ENCODE data around the gene BCAR3. TPM values are rescaled to one million over a fixed set of nuclear protein-coding genes. Genes with fewer than 3 reads are reported as not detected.

Gene BCAR3
- total RNA-seq, 4 donors from 2014 or later = 17.3 to 72.7 (median 54.2) TPM

GRCh38 chr1:93537396-93537795, 144.2 kb downstream of the BCAR3 start:
- TF ChIP-seq CTCF (IDR thresholded peaks at IDR 0.05) (no peak), POLR2A (IDR thresholded peaks at IDR 0.05) (no peak)
- H3K27ac ChIP-seq = no peak overlapping the region
- H3K4me1 ChIP-seq = no peaks in the 10 kb centered on the region
- no peaks in the 10 kb centered on the region for H3K9me3 ChIP-seq
- H3K4me3 ChIP-seq = no peak overlapping the region
- H3K36me3 ChIP-seq = peaks cover 0 to 8% (median 0%) of the 10 kb centered on the region in 3 donors
- DNase-seq = no peak
- H3K27me3 ChIP-seq = no peaks in the 10 kb centered on the region

GRCh38 chr1:93533677-93534076, 148.0 kb downstream of the BCAR3 start:
- H3K27ac ChIP-seq = no peak overlapping the region
- H3K4me1 ChIP-seq = no peaks in the 10 kb centered on the region
- peaks cover 0 to 8% (median 0%) of the 10 kb centered on the region in 3 donors for H3K36me3 ChIP-seq
- no peaks in the 10 kb centered on the region for H3K27me3 ChIP-seq
- no peaks in the 10 kb centered on the region for H3K9me3 ChIP-seq
- no peak for TF ChIP-seq CTCF (IDR thresholded peaks at IDR 0.05)
- TF ChIP-seq POLR2A (IDR thresholded peaks at IDR 0.05) = no peak
- no peak overlapping the region for H3K4me3 ChIP-seq
- DNase-seq = no peak

- no peak overlapping the region for H3K4me3 ChIP-seq
- peaks cover 0 to 8% (median 0%) of the 10 kb centered on the region in 3 donors for H3K36me3 ChIP-seq
- H3K27me3 ChIP-seq = no peaks in the 10 kb centered on the region
- DNase-seq = no peak
- no peaks in the 10 kb centered on the region for H3K9me3 ChIP-seq
- H3K27ac ChIP-seq = no peak overlapping the region
- H3K4me1 ChIP-seq = no peaks in the 10 kb centered on the region
- TF ChIP-seq CTCF (IDR thresholded peaks at IDR 0.05) (no peak), POLR2A (IDR thresholded peaks at IDR 0.05) (no peak)
Observed at GRCh38 chr1:93532780-93533378, 148.8 kb downstream of the BCAR3 start.

- Histone ChIP-seq H3K9me3 (no peaks in the 10 kb centered on the region), H3K27me3 (no peaks in the 10 kb centered on the region), H3K36me3 (peaks cover 0 to 3% (median 0%) of the 10 kb centered on the region in 3 donors), H3K4me3 (no peak overlapping the region), H3K27ac (no peak overlapping the region), H3K4me1 (no peaks in the 10 kb centered on the region)
- no peak for TF ChIP-seq POLR2A (IDR thresholded peaks at IDR 0.05)
- TF ChIP-seq CTCF (IDR thresholded peaks at IDR 0.05) = no peak
- no peak for DNase-seq
Observed at GRCh38 chr1:93531193-93531592, 150.4 kb downstream of the BCAR3 start.

- H3K27me3 ChIP-seq = no peaks in the 10 kb centered on the region
- H3K4me1 ChIP-seq = no peaks in the 10 kb centered on the region
- H3K27ac ChIP-seq = no peak overlapping the region
- DNase-seq = no peak
- H3K9me3 ChIP-seq = no peaks in the 10 kb centered on the region
- TF ChIP-seq CTCF (IDR thresholded peaks at IDR 0.05) = no peak
- TF ChIP-seq POLR2A (IDR thresholded peaks at IDR 0.05) = no peak
- no peak overlapping the region for H3K4me3 ChIP-seq
- H3K36me3 ChIP-seq = no peaks in the 10 kb centered on the region
Observed at GRCh38 chr1:93528412-93528811, 153.2 kb downstream of the BCAR3 start.

GRCh38 chr1:93526431-93526830, 155.2 kb downstream of the BCAR3 start:
- Histone ChIP-seq H3K27me3 (no peaks in the 10 kb centered on the region), H3K4me1 (no peaks in the 10 kb centered on the region), H3K36me3 (peaks cover 0 to 5% (median 0%) of the 10 kb centered on the region in 3 donors), H3K4me3 (no peak overlapping the region), H3K9me3 (no peaks in the 10 kb centered on the region), H3K27ac (no peak overlapping the region)
- no peak for DNase-seq
- TF ChIP-seq CTCF (IDR thresholded peaks at IDR 0.05) = no peak
- TF ChIP-seq POLR2A (IDR thresholded peaks at IDR 0.05) = no peak

Measured in Peyer's patch (tissue), 4 donors.